HG03280 (cell line): ENCODE measurements around the gene ZNF503.

Experiments
- ATAC-seq: cut with Tn5 transposase; IDR thresholded peaks from one replicate; pipeline ENCODE4 v1.9.1; 2021; ENCODE audit warnings: mild to moderate bottlenecking, moderate library complexity; ENCODE audit not compliant: unreplicated experiment

The ZNF503 gene

DNA sequence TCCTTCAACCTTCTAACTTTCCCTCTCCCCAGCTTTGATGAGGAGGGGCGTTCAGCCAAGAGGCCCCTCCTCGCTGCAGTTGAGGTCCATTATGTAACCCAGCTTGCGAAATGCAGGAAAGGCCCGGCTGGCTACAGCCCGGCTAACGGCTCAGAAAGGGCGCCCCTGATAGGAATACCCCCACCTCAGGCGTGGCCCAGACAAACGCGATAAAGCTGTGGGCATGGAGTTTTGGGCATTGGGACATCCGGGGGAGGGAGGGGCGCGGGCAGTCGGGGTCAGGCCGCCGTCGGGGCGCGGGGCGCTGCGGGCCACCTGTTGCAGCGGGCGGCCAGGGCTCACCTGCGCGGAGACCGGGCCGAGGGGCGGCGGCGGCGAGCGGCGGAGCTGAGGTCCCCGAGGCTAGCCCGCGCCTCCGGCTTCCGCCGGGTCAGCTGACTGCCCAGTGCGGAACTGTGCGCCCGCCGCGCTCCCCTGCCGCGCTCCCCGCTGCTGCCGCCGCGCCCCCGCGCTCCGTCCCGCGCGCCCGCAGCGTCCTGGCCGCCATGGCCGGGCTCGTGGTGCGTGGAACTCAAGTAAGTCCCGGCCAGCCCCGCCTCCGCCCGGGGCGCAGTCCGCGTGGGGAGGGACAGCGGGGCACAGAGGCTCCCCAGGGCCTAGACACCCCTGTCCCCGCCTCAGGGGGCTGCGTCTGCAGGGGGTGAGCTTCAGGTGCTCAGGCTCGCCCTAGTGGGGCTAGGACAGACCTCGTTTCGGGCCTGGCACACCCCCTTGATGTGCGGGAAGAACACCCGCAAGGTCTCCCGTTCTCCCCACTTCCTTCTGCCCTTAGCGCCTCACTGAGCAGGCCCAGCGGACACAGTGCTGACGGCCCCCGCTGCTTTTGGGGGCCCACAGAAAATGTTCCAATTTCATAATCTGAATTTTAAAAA lies 29.9 kb upstream of the ZNF503 start, which contains the start of gene LRMDA:
Gene LRMDA, plus strand, starts transcription at position 445 of the 932 bp plus-strand sequence.
- no peak for ATAC-seq

DNA sequence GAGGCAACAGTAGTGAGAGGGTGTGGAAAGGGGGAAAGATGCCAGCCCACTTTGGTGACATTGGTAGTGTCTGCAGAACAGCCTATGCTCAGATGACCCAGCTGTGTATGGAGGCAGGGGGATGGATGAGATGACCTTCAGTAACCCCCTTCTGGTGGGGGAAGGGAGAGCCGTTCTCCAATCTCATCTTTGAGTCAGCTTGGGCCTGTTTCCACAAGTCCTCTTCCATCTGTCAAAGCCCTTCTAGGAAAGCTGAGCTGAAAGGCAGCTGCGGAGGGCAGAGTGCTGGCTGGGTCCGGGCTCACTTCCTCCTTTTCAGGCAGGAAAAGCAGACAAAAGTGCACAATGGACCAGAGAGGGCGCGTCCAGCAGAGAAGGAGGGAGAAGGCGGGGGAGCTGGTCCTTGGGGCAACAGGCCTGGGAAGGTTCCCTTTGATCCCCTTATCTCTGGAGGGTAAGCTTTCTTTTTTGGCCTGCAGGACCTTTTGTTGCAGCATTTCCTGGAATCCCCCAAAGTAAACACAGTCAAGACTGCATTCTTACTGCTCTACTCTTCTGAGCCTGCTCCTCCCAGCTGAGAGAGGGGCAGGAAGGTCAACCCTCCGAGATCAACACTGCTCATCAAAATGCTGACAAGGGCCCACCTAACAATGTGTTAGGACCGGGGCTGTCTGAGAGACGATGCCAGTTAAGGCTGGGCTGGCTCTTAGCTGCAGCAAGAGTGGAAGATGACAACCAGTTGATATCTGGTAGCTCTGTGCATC lies 28.6 kb upstream of the ZNF503 start:
- no peak for ATAC-seq

DNA sequence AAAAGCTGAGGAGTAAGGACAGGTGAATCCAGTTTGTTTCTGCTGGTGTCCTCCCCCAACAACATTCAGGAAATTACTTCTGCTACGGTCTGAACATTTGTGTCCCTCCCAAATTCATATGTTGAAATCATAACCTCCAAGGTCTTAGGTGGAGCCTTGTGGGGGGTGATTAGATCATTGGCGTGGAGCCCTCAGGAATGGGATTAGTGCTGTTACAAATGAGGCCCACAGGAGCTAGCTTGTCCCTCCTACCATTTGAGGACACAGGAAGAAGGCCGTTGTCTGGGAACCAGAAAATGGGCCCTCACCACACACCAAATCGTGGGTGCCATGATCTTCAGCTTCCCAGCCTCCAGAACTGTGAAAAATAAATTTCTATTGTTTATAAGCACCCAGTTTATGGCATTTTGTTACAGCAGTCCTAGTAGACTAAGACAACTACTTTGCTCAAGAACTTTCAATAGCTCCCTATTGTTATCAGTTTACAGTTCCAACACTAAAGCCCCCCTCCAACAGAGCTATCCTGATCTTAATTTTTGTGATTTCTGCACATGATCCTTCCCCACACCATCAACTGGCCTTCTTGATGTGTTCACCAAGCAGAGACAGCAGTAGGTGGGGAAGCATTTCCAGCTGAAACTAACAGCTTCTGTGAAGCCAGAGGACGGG lies 27.7 kb upstream of the ZNF503 start:
- no peak for ATAC-seq

DNA sequence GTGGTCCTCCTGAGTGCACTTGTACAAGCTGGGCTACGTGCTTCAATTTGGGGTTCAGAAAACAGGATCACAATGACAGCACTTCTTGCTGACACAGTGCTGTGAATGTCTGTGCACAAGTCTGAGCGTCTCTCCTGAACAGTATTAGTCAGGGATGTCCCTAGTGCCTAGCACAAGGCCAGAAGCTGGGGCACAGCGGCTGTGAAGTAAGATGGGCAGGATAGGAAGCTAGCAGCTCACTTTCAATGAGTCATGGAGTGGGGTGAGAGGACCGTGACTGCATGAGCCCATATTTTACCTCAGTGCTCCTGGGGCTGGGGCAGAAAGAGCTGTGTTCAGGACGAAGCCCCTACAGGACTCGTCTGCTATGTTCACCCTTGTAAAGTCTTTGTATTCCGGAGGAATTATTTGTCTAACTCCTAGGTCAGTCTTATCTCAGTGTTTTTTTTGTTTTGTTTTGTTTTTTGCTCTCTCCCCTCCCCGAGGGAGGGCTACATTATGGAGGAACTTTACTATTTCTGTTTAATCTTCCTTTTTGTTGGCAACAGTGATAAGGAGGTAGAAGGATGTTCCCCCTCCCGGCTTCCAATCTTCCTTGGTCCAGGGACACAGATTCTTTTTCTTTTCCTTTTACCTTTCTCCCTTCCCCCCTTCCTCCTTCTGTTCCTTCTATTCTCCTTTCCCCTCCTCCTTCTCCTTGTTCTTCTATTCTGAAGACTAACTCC lies 27.0 kb upstream of the ZNF503 start:
- ATAC-seq: no peak

DNA sequence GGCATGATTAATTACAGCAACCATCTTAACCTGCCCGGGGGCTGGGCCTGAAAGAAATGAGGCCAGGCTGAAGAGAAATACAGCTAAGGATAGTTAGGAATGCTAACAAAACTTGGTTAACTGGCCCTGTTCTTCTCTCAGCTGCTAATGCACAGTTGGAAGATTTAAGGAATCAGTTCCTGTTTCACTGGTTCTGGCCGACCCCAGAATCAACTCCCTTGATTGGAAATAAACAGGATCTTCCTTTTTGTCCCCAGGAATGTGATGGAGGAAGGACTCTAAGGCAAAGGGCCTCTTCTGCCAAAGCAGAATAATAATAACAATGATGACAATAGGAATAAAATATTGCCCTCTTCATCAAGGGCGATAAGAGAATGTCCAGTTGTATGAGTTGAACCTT lies 26.4 kb upstream of the ZNF503 start:
- no peak for ATAC-seq

DNA sequence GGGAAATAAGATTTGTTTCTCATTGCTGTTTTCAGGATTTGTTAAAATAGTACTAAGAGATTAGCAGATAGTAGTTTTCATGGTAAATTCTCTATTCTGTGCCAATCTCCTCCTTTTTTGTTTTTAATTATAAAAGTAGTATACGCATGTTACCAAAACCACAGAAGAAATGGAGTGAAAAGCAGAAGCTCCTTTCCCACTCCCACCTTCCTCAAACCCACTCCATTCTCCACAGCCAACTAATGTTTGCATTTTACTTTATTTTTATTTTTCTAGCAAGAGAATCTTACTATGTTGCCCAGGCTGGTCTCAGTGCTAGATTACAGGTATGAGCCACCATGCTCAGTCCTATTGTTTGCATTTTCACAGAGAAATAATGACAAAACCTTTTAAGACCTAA lies 25.3 kb upstream of the ZNF503 start:
- no peak for ATAC-seq

DNA sequence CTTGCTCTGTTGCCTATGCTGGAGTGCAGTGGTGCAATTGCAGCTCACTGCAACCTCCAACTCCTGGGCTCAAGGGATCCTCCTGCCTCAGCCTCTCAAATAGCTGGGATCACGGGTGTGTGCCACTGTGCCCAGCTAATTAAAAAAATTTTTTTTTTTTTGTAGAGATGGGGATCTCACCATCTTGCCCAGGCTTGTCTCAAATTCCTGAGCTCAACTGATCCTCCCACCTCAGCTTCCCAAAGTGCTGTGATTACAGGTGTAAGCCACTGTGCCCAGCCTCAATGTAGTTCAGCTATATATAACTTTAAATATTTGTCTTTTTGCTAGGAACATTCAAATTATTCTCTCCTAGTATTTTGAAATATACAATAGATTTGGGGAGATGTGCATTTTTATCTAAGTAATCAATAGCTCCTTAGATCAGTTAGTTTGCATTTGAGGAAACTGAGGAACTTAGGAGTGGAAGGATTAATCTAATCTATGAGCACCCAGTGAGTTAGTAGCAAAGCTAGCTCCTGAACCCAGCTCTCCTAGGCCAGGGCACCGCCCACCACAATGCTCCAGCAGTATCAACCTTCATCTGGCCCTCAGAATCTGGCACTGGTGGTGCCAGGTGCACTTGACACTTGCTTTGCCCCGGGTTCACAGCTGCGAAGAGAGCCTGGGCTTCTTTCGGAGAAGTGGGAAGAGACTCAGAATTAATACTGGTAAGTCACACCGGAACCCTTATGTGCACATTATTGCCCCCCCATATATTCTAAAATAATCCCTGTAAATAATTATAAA lies 23.9 kb upstream of the ZNF503 start:
- ATAC-seq: no peak

DNA sequence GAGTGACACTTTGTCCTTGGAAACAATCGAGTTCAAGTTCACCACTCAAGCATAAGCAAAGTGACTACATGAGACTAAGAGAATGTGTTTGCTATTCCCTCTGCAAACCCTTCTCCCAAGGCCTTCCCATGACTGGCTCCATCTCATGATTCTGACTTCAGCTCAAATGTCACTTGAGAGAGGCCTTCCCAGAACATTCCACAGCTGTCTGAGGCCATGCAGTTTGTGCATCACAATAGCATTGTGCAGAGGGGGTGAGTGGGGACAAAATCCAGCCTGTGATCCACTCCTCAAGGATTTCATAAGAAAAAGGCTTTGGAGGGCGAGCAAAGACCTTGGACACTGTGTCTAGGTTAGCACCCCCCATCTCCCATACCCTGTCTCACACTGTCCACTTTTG lies 23.0 kb upstream of the ZNF503 start:
- no peak for ATAC-seq

DNA sequence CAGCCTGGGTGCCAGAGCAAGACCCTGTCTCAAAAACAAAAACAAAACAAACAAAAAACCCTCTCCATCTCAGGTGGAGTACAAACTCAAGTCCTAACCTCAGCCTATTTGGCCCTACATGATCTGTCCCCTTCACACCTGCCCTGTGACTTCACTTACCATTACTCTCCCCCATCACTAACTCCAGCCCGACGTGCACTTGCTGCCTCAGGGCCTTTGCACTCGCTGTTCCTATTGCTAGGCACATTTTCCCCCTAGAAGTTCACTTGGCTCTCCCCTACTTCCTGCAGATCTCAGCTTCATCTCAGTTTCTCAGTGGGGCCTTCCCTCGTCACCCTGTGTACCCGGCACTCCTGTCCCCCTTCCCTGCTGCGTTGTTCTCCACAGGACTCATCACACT lies 21.3 kb upstream of the ZNF503 start:
- no peak for ATAC-seq

DNA sequence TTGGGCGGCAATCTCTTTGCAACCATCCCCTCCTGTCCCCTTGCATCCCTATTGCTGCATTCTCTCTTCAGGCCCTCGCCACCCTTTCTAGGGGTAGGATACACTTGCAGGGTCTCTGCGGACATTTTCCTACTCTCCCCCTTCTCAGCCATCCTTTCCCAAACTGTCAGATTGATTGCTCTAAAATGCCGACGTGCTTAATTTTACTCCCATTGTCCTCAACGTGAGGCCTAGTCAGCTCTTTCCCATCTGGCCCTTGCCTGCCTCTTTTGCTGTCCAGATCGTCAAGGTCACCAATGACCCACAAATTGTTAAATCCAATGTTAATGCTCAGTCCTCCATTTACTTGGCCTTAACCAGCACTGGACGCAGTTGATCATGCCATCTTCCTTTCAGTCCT lies 17.1 kb upstream of the ZNF503 start:
- ATAC-seq: no peak

DNA sequence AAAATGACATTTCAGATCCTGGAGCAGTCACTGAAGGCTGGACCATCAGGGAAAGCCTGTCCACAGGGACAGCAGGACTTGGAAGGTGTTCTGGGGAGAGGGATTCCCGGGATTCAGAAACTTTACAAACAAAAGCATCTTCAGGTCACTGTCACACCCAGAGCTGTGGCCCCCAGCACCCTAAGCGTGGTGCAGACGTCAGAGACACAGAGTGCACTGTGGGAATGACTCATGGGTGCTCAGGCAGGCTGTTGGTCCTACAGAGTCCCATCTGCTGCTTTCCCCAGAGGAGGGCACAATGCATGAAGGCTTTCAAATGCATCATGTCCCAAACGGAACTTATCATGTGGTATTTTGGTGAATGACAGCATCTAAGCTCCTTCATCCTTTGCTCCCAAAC lies 16.7 kb upstream of the ZNF503 start:
- no peak for ATAC-seq

DNA sequence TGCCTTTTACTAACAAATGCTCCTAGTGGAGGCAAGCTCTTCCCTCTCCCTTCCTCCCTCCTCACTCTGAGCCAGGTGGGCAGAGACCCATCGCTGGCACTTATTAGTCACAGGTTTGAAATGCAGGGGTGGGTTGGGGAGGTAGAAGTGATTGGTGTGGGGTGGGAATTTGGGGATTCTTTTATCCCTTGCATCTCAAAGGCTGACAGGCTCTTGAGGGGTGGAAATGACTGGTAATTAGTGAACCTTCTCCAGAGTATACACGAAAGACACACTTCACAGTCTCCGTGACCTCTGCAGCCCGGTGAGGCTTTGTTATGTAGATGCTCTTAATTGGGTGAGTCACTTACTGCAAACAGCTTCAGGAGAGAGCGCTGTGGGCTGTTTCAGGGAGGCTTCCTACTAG lies 16.0 kb upstream of the ZNF503 start:
- no peak for ATAC-seq

DNA sequence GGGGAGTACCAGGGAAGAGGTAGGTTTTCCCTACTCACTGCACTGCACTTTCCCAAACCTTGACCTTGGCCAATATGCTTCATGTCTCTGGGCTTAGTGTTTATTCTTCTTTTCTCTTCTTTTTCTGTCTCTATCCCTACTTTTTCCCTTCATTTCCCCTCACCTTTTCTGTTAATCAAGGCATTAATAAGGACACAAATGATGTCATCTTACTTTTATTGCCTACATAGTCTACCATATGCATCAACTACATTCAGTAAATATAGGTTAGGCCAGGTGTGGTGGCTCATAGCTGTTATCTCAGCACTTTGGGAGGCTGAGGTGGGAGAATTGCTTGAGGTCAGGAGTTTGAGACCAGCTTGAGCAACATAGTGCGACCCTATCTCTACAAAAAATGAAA lies 13.0 kb upstream of the ZNF503 start:
- no peak for ATAC-seq

DNA sequence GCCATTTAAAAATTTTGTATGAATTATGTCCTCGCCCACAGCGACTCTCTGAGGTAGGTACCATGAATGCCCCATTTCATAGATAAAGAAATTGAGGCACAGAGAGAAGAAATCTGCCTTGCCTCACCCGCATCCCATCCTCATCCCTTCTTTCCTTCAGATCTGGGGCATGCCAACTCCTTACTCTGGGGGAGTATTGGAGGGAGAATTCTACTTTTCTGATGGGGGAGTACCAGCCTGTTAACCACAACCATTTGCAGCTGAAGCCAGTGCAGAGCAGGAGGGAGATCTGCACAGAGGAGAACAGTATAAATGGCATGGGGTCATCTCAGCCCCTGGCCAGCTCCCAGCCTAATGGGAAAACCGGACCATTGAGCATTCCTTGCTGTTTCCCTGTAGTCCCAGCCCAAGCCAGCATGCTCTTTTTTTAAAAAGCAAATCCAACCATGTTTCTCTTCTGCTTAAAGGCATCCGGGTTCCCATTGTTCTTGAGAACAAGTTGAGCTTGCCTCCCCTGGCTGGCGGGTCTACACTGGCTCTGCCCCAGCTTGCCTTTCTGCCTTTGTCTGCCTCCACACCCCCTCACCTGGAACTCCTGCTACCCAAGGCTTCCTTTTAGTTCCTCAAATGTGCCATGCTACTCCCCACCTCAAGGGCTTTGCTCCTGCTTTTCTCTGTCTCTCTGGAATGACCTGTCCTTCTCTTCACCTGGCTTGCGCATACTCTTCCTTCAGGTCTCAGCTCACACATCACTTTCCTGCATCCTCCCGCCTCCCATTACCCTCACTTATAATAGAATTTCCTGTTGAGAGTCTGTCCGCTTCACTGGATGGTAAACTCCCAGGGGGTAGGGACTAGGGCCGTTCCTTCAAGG lies 8.8 kb upstream of the ZNF503 start:
- ATAC-seq: no peak

DNA sequence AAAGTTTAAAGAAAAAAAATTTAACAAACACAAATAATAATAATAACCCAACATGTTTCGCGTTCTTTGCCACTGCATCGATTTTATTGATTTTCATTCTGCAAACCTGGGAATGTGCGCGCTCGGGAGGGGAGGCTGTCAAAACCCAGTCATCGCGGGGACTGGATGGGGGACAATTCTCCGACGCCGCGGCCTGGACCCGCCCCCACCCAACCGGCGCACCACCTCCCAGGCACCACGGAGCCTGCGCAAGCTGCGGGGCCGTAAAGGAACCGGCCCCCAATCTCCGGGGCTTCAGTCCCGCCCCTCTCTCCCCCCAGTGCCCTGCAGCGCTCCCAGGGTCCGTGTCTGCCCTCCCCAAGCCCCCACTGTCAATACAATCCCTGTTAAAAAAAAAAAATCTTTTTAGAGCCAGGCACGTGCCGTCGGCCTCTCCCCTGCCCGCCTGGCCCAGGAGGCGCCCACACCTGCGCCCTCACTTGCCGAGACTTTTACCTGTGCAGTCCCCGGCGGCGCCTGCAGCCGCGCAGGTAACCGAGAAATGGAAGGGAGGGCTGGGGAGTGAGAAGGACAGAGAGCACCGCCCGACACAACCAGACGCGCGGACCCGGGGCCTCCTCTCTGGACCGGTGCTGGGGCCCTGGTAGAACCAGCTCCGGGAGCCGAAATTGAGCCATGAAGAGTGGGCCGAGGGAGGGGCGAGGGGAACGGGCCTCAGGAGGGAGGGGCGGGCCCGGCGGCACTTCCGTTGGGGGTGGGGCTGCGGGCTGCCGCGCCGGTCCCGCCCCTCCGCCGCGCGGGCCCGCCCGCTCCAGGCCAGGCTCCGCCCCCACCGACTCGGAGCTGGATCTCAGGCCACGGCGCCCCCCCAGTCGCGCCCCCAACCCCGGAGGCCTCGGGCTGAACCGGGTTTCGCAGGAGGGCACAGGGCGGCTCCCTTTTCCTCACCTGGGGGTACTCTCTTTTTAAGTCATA lies 7.6 kb upstream of the ZNF503 start:
- ATAC-seq: no peak

DNA sequence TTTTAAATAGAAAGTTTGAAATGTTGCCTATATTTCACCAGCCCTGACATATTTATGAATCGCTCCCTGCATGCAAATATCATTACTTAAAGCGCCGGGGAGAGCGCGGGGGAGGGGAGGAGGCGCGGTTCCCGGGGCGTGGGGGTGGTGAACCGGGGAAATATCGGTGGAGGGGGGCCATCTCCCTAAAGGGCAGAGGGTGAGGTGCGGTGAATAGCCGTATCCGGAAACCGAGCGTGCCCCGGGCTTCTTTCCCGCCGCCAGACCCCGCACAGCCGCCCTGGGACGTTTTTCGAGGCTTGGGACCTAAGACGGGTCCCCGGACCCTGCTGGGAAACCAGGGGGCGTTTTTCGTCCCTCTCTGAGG lies 6.9 kb upstream of the ZNF503 start:
- no peak for ATAC-seq

DNA sequence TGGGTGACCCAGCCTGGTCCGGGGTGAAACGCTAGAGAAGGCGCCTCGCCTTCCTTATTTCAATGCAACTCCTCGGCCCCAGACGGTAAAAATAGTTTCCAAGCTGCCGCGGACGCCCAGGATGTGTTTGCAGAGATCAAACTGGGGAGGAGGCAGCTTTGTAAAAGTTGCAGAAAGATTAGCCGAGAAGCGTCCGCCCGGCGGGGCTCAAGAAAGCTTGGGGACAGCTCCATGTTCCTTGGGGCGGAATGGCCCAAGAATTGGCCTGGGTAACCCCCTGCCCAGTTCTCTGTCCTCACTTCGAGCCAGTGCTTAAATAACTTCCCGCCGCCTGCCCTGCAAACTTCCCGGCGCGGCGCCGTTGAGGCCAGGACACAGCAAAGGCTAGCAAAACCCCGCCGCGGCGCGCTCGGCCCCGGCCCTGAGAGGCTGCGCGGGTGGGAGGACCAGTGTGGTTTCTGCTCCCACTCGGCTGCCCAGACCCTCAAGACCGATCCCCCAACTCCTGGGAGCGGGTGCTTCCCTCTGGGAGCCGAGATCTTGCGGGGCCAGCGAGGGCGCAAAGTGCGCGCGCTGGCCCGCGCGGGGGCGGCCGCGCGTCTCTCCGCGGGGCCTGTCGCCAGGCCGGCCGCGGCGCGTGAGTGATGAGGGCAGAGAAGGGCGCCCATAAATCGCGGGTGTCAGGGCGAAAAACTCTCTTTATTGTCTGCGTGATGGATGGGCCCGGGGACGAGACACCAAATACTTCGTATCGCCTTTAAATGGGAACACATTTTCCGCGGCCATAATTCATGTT lies 6.3 kb upstream of the ZNF503 start:
- no peak for ATAC-seq
